Keratinocyte (primary cell): ENCODE data around the gene BTF3L4. TPM values are rescaled to one million over a fixed set of nuclear protein-coding genes. Genes with fewer than 3 reads are reported as not detected.
"Not testable (repeated sequence)": the region's sequence is repeated elsewhere in the genome, so short reads cannot be mapped to it uniquely, and the experiment has no call there.

Source experiments
- DNase-seq: peaks from one replicate; pipeline ENCODE4 v3.0.0-alpha.2; 2011; ENCODE audit warnings: low read depth, missing footprints, low spot score
- FAIRE-seq: peaks from 2 replicates; lab custom pipeline; 2011; peaks lifted over from hg19 to GRCh38; lab: Jason Lieb, UNC
- H2AFZ ChIP-seq: 2 replicates; pipeline ENCODE4 v1.6.0; 2012; ENCODE audit warnings: low read length, control low read depth, inconsistent platforms; ENCODE audit not compliant: control insufficient read depth
- H3K27ac ChIP-seq: 2 replicates; pipeline ENCODE4 v1.5.1; 2011; ENCODE audit warnings: low read length; ENCODE audit not compliant: control insufficient read depth, insufficient read depth
- H3K27me3 ChIP-seq: 3 replicates; pipeline ENCODE4 v1.6.0; 2011; ENCODE audit warnings: low read length; ENCODE audit not compliant: control insufficient read depth, insufficient read depth; ENCODE audit errors: extremely low read depth
- H3K36me3 ChIP-seq, 2 experiments: 2 replicates in 1 of 2; 3 replicates in 1 of 2; pipeline ENCODE4 v1.5.1; 2011; ENCODE audit warnings: low read length in 2 of 2, mild to moderate bottlenecking in 1 of 2; ENCODE audit not compliant: control insufficient read depth in 2 of 2, insufficient read depth in 2 of 2; ENCODE audit errors: extremely low read depth in 1 of 2
- H3K4me1 ChIP-seq: 3 replicates; pipeline ENCODE4 v1.5.1; 2011; ENCODE audit warnings: low read length; ENCODE audit not compliant: control insufficient read depth, insufficient read depth; ENCODE audit errors: extremely low read depth
- H3K4me2 ChIP-seq: 3 replicates; pipeline ENCODE4 v1.6.0; 2011; ENCODE audit warnings: low read depth, low read length; ENCODE audit not compliant: control insufficient read depth, insufficient read depth; ENCODE audit errors: extremely low read depth
- H3K4me3 ChIP-seq, 3 experiments: fragments of 200-600 bp in 1 of 3; sonication (generic) in 1 of 3; 2 replicates in 2 of 3; 3 replicates in 1 of 3; pipeline ENCODE4 v1.5.1; 2011 to 2016; ENCODE audit warnings: low read length in 3 of 3, mild to moderate bottlenecking in 3 of 3, control low read depth in 2 of 3, inconsistent platforms in 1 of 3, low read depth in 1 of 3, mixed read lengths in 1 of 3, mixed run types in 1 of 3, moderate library complexity in 1 of 3; ENCODE audit not compliant: control insufficient read depth in 2 of 3, insufficient read depth in 2 of 3; ENCODE audit errors: extremely low read depth in 1 of 3
- H3K79me2 ChIP-seq: 2 replicates; pipeline ENCODE4 v1.6.0; 2012; ENCODE audit warnings: low read length; ENCODE audit not compliant: control insufficient read depth, insufficient read depth
- H3K9ac ChIP-seq: 3 replicates; pipeline ENCODE4 v1.6.0; 2011; ENCODE audit warnings: low read length; ENCODE audit not compliant: control insufficient read depth, insufficient read depth; ENCODE audit errors: extremely low read depth
- H3K9me1 ChIP-seq: 3 replicates; pipeline ENCODE4 v1.6.0; 2011; ENCODE audit warnings: low read length; ENCODE audit not compliant: control insufficient read depth, insufficient read depth; ENCODE audit errors: extremely low read depth
- H3K9me3 ChIP-seq: 2 replicates; pipeline ENCODE4 v1.5.1; 2012; ENCODE audit warnings: low read depth, low read length; ENCODE audit not compliant: control insufficient read depth
- H4K20me1 ChIP-seq: 3 replicates; pipeline ENCODE4 v1.6.0; 2011; ENCODE audit warnings: low read length; ENCODE audit not compliant: control insufficient read depth, insufficient read depth; ENCODE audit errors: extremely low read depth
- CTCF ChIP-seq, 3 experiments: IDR thresholded peaks in 1 of 3; conservative IDR thresholded peaks in 1 of 3; optimal IDR thresholded peaks in 1 of 3; 2 replicates in 2 of 3; 3 replicates in 1 of 3; pipeline versions ENCODE3 to v1.5.1; 2011; ENCODE audit warnings: low read length in 3 of 3, mild to moderate bottlenecking in 3 of 3, moderate library complexity in 2 of 3, control low read depth in 1 of 3, inconsistent platforms in 1 of 3; ENCODE audit not compliant: insufficient read depth in 2 of 3; ENCODE audit errors: extremely low read depth in 1 of 3
- EZH2 ChIP-seq: IDR thresholded peaks from one replicate; pipeline ENCODE4 v1.6.1; 2012; ENCODE audit warnings: inconsistent platforms, mild to moderate bottlenecking, low read length, moderate library complexity
- dilution Hi-C: fragments of 300-500 bp; cut with MboI; formaldehyde crosslinking; loops from one replicate; pipeline ENCODE4 v1.7.0; 2020; ENCODE audit warnings: low sequenced_read_pairs; ENCODE audit not compliant: extremely low pct_ligation_motif_present
- polyA plus RNA-seq, 5 experiments: library from polyadenylated mRNA; depleted of rRNA in 3 of 5; stranded (reverse) in 3 of 5; stranded (forward) in 1 of 5; unstranded in 1 of 5; fragments of >200 nt; gene quantifications; 1 replicate in 1 of 5; 2 replicates in 3 of 5; 3 replicates in 1 of 5; pipeline versions ENCODE4 v1.2.1 to v1.2.3, GENCODE V29; 2011 to 2012; ENCODE audit warnings: missing spikeins in 2 of 5, low read depth in 1 of 5, low replicate concordance in 1 of 5

Gene BTF3L4
- polyA plus RNA-seq, 1 donor (not counting 4 experiments of a cell fraction or from before 2014, with no cell fraction given): 55.4 TPM

GRCh38 chr1:52094300-52094699 is 38.2 kb downstream of the BTF3L4 start:
- H3K27ac ChIP-seq, dilution Hi-C loops, H2AFZ ChIP-seq, H3K9ac ChIP-seq, H3K4me1 ChIP-seq, H3K9me1 ChIP-seq, H3K4me3 ChIP-seq, H3K36me3 ChIP-seq, H4K20me1 ChIP-seq, H3K27me3 ChIP-seq, H3K79me2 ChIP-seq, H3K4me2 ChIP-seq, FAIRE-seq, DNase-seq, H3K9me3 ChIP-seq: not testable (repeated sequence)

GRCh38 chr1:52096216-52096615 is 40.1 kb downstream of the BTF3L4 start:
- Histone ChIP-seq H3K36me3 (no peaks in the 10 kb centered on the region), H3K9me1 (no peaks in the 10 kb centered on the region), H4K20me1 (no peaks in the 10 kb centered on the region), H3K4me1 (no peaks in the 10 kb centered on the region), H3K4me3 (no peak overlapping the region), H3K9ac (no peak overlapping the region), H2AFZ (no peak overlapping the region), H3K4me2 (no peak overlapping the region), H3K79me2 (no peaks in the 10 kb centered on the region), H3K27ac (no peak overlapping the region), H3K9me3 (no peaks in the 10 kb centered on the region), H3K27me3 (no peaks in the 10 kb centered on the region)
- FAIRE-seq: no peak
- TF ChIP-seq CTCF (optimal IDR thresholded peaks at IDR 0.05 in 1 of 3, IDR thresholded peaks at IDR 0.05 in 1 of 3, conservative IDR thresholded peaks at IDR 0.05 in 1 of 3; ENCODE audit: extremely low read depth in 1 of 3, insufficient read depth in 2 of 3, low read length in 3 of 3) (no peak), EZH2 (no peak)
- dilution Hi-C loops: no loop called here
- no peak for DNase-seq

GRCh38 chr1:52098139-52098871 is 42.2 kb downstream of the BTF3L4 start:
- H3K4me1 ChIP-seq: no peaks in the 10 kb centered on the region
- dilution Hi-C loops: no loop called here
- H3K4me2 ChIP-seq: no peak overlapping the region
- no peaks in the 10 kb centered on the region for H3K9me3 ChIP-seq
- H3K79me2 ChIP-seq: no peaks in the 10 kb centered on the region
- H3K4me3 ChIP-seq: no peak overlapping the region
- no peaks in the 10 kb centered on the region for H3K36me3 ChIP-seq
- no peak overlapping the region for H2AFZ ChIP-seq
- no peaks in the 10 kb centered on the region for H3K27me3 ChIP-seq
- H4K20me1 ChIP-seq: no peaks in the 10 kb centered on the region
- H3K9ac ChIP-seq: no peak overlapping the region
- FAIRE-seq: no peak
- H3K27ac ChIP-seq: no peak overlapping the region
- DNase-seq: no peak
- no peaks in the 10 kb centered on the region for H3K9me1 ChIP-seq
- TF ChIP-seq EZH2 (no peak), CTCF (optimal IDR thresholded peaks at IDR 0.05 in 1 of 3, IDR thresholded peaks at IDR 0.05 in 1 of 3, conservative IDR thresholded peaks at IDR 0.05 in 1 of 3; ENCODE audit: extremely low read depth in 1 of 3, insufficient read depth in 2 of 3, low read length in 3 of 3) (no peak)
